K562 (cell line): Measurements from ENCODE around the gene ACY1. TPM values are rescaled to one million over a fixed set of nuclear protein-coding genes. Genes with fewer than 3 reads are reported as not detected.

ENCODE experiments used
- CHD4 ChIP-seq: fragments of 200-600 bp; sonication (generic); IDR thresholded peaks from 3 replicates; pipeline ENCODE4 v1.6.1; 2012; ENCODE audit warnings: low read depth, mild to moderate bottlenecking, mixed read lengths, low read length, inconsistent platforms; ENCODE audit not compliant: insufficient read depth, insufficient replicate concordance, poor library complexity, severe bottlenecking
- ESRRA ChIP-seq: fragments of 450-650 bp; IDR thresholded peaks from 2 replicates; pipeline ENCODE4 v1.6.1; 2014; ENCODE audit warnings: low read depth, mild to moderate bottlenecking, moderate library complexity, borderline replicate concordance
- FOXK1 ChIP-seq: sonication (generic); formaldehyde crosslinking; IDR thresholded peaks from 2 replicates; pipeline ENCODE4 v1.8.0; 2022; ENCODE audit warnings: missing genetic modification reagents, mild to moderate bottlenecking, borderline replicate concordance
- GABPB1 ChIP-seq: sonication (generic); formaldehyde crosslinking; IDR thresholded peaks from 2 replicates; pipeline ENCODE4 v1.8.0; 2022; ENCODE audit warnings: mild to moderate bottlenecking, missing genetic modification reagents
- KLF6 ChIP-seq: fragments of 250-450 bp; sonication (Bioruptor Pico); IDR thresholded peaks from 2 replicates; pipeline ENCODE4 v1.4.0; 2020; ENCODE audit warnings: mild to moderate bottlenecking, moderate library complexity, borderline replicate concordance
- MCM2 ChIP-seq: fragments of 450-650 bp; IDR thresholded peaks from 2 replicates; pipeline ENCODE4 v1.6.1; 2017; ENCODE audit warnings: low read depth, mild to moderate bottlenecking
- MTA3 ChIP-seq: fragments of 450-650 bp; formaldehyde crosslinking; IDR thresholded peaks from 2 replicates; pipeline ENCODE4 v1.6.1; 2017; ENCODE audit warnings: mild to moderate bottlenecking, borderline replicate concordance
- NBN ChIP-seq: fragments of 450-650 bp; IDR thresholded peaks from 2 replicates; pipeline ENCODE4 v1.6.1; 2016; ENCODE audit warnings: low read depth, mild to moderate bottlenecking
- NR2C2 ChIP-seq, 2 experiments: fragments of 200-800 bp in 1 of 2; sonication (Bioruptor generic) in 1 of 2; sonication (generic) in 1 of 2; formaldehyde crosslinking in 1 of 2; IDR thresholded peaks; 2 replicates each; pipeline versions ENCODE4 v1.6.1 to v1.8.0; 2016 to 2022; ENCODE audit warnings: mild to moderate bottlenecking in 1 of 2, missing compliant biosample characterization in 1 of 2, missing genetic modification characterization in 1 of 2, missing genetic modification reagents in 1 of 2
- PRMT5 ChIP-seq: sonication (generic); formaldehyde crosslinking; IDR thresholded peaks from 2 replicates; pipeline ENCODE4 v1.5.0; 2020; ENCODE audit warnings: missing genetic modification reagents
- RBBP5 ChIP-seq: fragments of 200-600 bp; sonication (generic); IDR thresholded peaks from 2 replicates; pipeline ENCODE4 v1.6.1; 2012; ENCODE audit warnings: borderline replicate concordance, mild to moderate bottlenecking, low read length, control low read depth, inconsistent platforms; ENCODE audit not compliant: insufficient read depth, poor library complexity, severe bottlenecking
- SIN3B ChIP-seq: fragments of 450-650 bp; IDR thresholded peaks from 2 replicates; pipeline ENCODE4 v1.6.1; 2017; ENCODE audit warnings: low read depth, mild to moderate bottlenecking, moderate library complexity
- SNRNP70 ChIP-seq: fragments of 200-400 bp; formaldehyde crosslinking; optimal IDR thresholded peaks from 2 replicates; pipeline ENCODE3; 2017; ENCODE audit warnings: low read depth, low read length
- SOX6 ChIP-seq: fragments of 450-650 bp; IDR thresholded peaks from 2 replicates; pipeline ENCODE4 v1.6.1; 2014; ENCODE audit warnings: mild to moderate bottlenecking
- TARDBP ChIP-seq: fragments of 450-650 bp; IDR thresholded peaks from 2 replicates; pipeline ENCODE4 v1.6.1; 2016
- TBP ChIP-seq: optimal IDR thresholded peaks from 2 replicates; pipeline ENCODE3; 2011; ENCODE audit warnings: low read depth, low read length, improper control_type of control experiment
- TGIF2 ChIP-seq: sonication (generic); formaldehyde crosslinking; IDR thresholded peaks from 2 replicates; pipeline ENCODE4 v1.8.1; 2022; ENCODE audit warnings: mild to moderate bottlenecking, missing genetic modification reagents, moderate library complexity
- XRCC3 ChIP-seq: fragments of 450-650 bp; IDR thresholded peaks from 2 replicates; pipeline ENCODE4 v1.6.1; 2017; ENCODE audit warnings: mild to moderate bottlenecking, moderate library complexity
- XRCC5 ChIP-seq: fragments of 200-400 bp; formaldehyde crosslinking; IDR thresholded peaks from 2 replicates; pipeline ENCODE4 v1.6.1; 2017; ENCODE audit warnings: low read depth, mild to moderate bottlenecking, low read length
- ZNF589 ChIP-seq: fragments of 200-800 bp; sonication (Bioruptor generic); IDR thresholded peaks from 2 replicates; pipeline ENCODE4 v1.6.1; 2016; ENCODE audit warnings: low read depth, missing genetic modification characterization, missing compliant biosample characterization
- ZNF764 ChIP-seq: fragments of 250-450 bp; sonication (Bioruptor Pico); IDR thresholded peaks from 2 replicates; pipeline ENCODE4 v1.4.0; 2020; ENCODE audit warnings: low read depth, mild to moderate bottlenecking, moderate library complexity
- ZSCAN32 ChIP-seq: fragments of 450-650 bp; formaldehyde crosslinking; IDR thresholded peaks from 2 replicates; pipeline ENCODE4 v1.4.0; 2020; ENCODE audit warnings: mild to moderate bottlenecking, moderate library complexity
- polyA plus RNA-seq, 8 experiments: library from polyadenylated mRNA; depleted of rRNA in 4 of 8; stranded (reverse) in 5 of 8; unstranded in 3 of 8; fragments of >200 nt; fragmentation: Nextera tagmentation in 2 of 8; fragmentation: Illumina TruSeq in 1 of 8; extraction: Ambion mirVana in 2 of 8; extraction: Trizol in 1 of 8; gene quantifications; 2 replicates each; pipeline versions ENCODE4 v1.2.1 to v1.2.3, GENCODE V29; 2011 to 2014; ENCODE audit warnings: inconsistent platforms in 1 of 8, missing spikeins in 1 of 8
- total RNA-seq, 7 experiments: library from RNA; depleted of rRNA in 6 of 7; stranded (reverse); fragments of >200 nt in 6 of 7; fragmentation: Illumina TruSeq in 2 of 7; extraction: Trizol in 2 of 7; gene quantifications; 2 replicates each; pipeline versions ENCODE4 v1.2.1 to v1.2.3, GENCODE V29; 2011 to 2021; ENCODE audit warnings: low replicate concordance in 1 of 7
- TF ChIP-seq, protein P1 (sequence below): fragments of 250-450 bp; sonication (Bioruptor Pico); IDR thresholded peaks from 2 replicates; pipeline ENCODE4 v1.9.0; 2021; ENCODE audit warnings: mild to moderate bottlenecking, inconsistent platforms
- TF ChIP-seq, protein P2 (sequence below): fragments of 450-650 bp; IDR thresholded peaks from 2 replicates; pipeline ENCODE4 v1.6.1; 2014; ENCODE audit warnings: low read depth, mild to moderate bottlenecking, moderate library complexity, borderline replicate concordance
- TF ChIP-seq, protein P3 (sequence below): sonication (generic); formaldehyde crosslinking; IDR thresholded peaks from 2 replicates; pipeline ENCODE4 v1.9.0; 2022; ENCODE audit warnings: mild to moderate bottlenecking, missing genetic modification reagents

ACY1 gene
- total and polyA plus RNA-seq, 9 of the 15 experiments (the other 6 are each of a cell fraction or from before 2014, with no cell fraction given), result 70.7 to 195 (median 123) TPM

DNA sequence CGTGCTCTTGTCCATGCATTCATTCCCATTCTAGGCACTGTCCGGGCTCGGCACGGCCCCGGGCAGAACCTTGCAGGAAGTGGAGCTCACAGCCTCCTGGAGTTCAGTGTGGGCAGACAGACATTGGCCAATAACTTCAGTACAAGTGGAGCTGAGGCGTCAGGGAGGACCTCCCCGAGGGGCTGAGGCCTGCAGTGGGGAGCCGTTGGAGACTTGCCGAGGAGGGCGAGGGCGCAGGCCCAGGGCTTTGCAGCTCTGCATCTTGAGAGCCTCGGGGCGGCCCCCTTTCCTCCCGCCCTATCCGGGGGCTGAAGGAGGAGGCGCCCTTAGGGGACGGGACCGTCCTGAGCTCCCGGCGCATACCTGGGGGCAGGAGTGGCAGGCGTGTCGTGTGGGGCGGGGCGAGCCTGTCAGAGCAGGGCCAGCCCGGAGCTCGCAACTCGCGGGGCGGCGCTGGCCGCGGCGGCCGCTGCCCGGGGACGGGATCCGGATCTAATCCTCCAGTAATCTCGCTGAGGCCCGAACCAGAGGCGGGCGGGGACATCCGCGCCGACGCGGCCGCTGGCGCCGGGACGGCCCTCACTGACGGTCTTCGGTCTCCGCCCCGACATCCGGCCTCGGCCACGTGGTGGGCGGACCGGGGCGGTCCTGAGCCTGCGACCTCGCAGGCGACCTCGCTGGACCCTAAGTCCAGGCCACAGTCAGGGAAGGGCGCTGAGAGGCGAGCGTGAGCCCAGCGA is at the start of gene ACY1 (continued):
- TF ChIP-seq XRCC3 (no peak), TARDBP (peak; percentile 41; the same call in 1 of the 2 replicates), MTA3 (peak; percentile 40), TBP (peak; percentile 87), SIN3B (no peak; the same call in 1 of the 2 replicates), SNRNP70 (no peak), KLF6 (CRISPR knock-in tag) (no peak), GABPB1 (CRISPR knock-in tag) (peak; percentile 60), ESRRA (peak; percentile 80; the same call in 1 of the 2 replicates), RBBP5 (peak; percentile 56), ZNF589 (CRISPR knock-in tag) (no peak), SOX6 (0 out of 2 replicates have a peak, but pooled peaks have one; percentile 31), CHD4 (no peak), XRCC5 (no peak), ZNF764 (CRISPR knock-in tag) (no peak), TGIF2 (CRISPR knock-in tag) (0 out of 2 replicates have a peak, but pooled peaks have one; percentile 59), FOXK1 (CRISPR knock-in tag) (no peak), ZSCAN32 (CRISPR knock-in tag) (no peak), PRMT5 (CRISPR knock-in tag) (no peak), NR2C2 (CRISPR knock-in tag; IDR thresholded peaks at IDR 0.05) (0 out of 2 replicates have a peak, but pooled peaks have one; percentile 29), NR2C2 (tag; IDR thresholded peaks at IDR 0.05) (peak; percentile 84), MCM2 (no peak), NBN (peak; percentile 26; the same call in 1 of the 2 replicates)
- TF ChIP-seq, protein P1, sequence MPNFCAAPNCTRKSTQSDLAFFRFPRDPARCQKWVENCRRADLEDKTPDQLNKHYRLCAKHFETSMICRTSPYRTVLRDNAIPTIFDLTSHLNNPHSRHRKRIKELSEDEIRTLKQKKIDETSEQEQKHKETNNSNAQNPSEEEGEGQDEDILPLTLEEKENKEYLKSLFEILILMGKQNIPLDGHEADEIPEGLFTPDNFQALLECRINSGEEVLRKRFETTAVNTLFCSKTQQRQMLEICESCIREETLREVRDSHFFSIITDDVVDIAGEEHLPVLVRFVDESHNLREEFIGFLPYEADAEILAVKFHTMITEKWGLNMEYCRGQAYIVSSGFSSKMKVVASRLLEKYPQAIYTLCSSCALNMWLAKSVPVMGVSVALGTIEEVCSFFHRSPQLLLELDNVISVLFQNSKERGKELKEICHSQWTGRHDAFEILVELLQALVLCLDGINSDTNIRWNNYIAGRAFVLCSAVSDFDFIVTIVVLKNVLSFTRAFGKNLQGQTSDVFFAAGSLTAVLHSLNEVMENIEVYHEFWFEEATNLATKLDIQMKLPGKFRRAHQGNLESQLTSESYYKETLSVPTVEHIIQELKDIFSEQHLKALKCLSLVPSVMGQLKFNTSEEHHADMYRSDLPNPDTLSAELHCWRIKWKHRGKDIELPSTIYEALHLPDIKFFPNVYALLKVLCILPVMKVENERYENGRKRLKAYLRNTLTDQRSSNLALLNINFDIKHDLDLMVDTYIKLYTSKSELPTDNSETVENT (CRISPR knock-in tag), result no peak
- TF ChIP-seq, protein P2, sequence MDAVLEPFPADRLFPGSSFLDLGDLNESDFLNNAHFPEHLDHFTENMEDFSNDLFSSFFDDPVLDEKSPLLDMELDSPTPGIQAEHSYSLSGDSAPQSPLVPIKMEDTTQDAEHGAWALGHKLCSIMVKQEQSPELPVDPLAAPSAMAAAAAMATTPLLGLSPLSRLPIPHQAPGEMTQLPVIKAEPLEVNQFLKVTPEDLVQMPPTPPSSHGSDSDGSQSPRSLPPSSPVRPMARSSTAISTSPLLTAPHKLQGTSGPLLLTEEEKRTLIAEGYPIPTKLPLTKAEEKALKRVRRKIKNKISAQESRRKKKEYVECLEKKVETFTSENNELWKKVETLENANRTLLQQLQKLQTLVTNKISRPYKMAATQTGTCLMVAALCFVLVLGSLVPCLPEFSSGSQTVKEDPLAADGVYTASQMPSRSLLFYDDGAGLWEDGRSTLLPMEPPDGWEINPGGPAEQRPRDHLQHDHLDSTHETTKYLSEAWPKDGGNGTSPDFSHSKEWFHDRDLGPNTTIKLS, result peak; percentile 61; the same call in 1 of the 2 replicates
- TF ChIP-seq, protein P3, sequence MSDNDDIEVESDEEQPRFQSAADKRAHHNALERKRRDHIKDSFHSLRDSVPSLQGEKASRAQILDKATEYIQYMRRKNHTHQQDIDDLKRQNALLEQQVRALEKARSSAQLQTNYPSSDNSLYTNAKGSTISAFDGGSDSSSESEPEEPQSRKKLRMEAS (CRISPR knock-in tag), result peak; percentile 93
